ENCODE results near the gene CORT. TPM values are rescaled to one million over a fixed set of nuclear protein-coding genes. Genes with fewer than 3 reads are reported as not detected.

CORT gene
- total RNA-seq, 1 donor from 2014 or later: 0.26 TPM

GRCh38 chr1:10495952-10496351 is 46.1 kb downstream of the CORT start:
- no peaks in the 10 kb centered on the region for H3K27me3 ChIP-seq (ENCODE audit: control insufficient read depth, insufficient read depth, low read length)
- H3K4me3 ChIP-seq (ENCODE audit: low read depth, low read length): no peak overlapping the region
- FAIRE-seq: peak; percentile 98
- peak; percentile 99 for DNase-seq (ENCODE audit: low read depth)
- no peak for TF ChIP-seq CTCF (IDR thresholded peaks at IDR 0.05; ENCODE audit: insufficient read depth, low read length, severe bottlenecking)
- H3K36me3 ChIP-seq (ENCODE audit: control insufficient read depth, insufficient read depth, low read length): peaks cover 2% of the 10 kb centered on the region

GRCh38 chr1:10497109-10497508 is 47.3 kb downstream of the CORT start:
- H3K27me3 ChIP-seq (ENCODE audit: control insufficient read depth, insufficient read depth, low read length): no peaks in the 10 kb centered on the region
- no peak for TF ChIP-seq CTCF (IDR thresholded peaks at IDR 0.05; ENCODE audit: insufficient read depth, low read length, severe bottlenecking)
- DNase-seq (ENCODE audit: low read depth): no peak
- no peak overlapping the region for H3K4me3 ChIP-seq (ENCODE audit: low read depth, low read length)
- no peak for FAIRE-seq
- H3K36me3 ChIP-seq (ENCODE audit: control insufficient read depth, insufficient read depth, low read length): peaks cover 2% of the 10 kb centered on the region

- Histone ChIP-seq H3K27me3 (ENCODE audit: control insufficient read depth, insufficient read depth, low read length) (no peaks in the 10 kb centered on the region), H3K4me3 (ENCODE audit: low read depth, low read length) (no peak overlapping the region), H3K36me3 (ENCODE audit: control insufficient read depth, insufficient read depth, low read length) (peaks cover 2% of the 10 kb centered on the region)
- DNase-seq (ENCODE audit: low read depth) (no peak), FAIRE-seq (no peak)
- no peak for TF ChIP-seq CTCF (IDR thresholded peaks at IDR 0.05; ENCODE audit: insufficient read depth, low read length, severe bottlenecking)
These were observed 48.4 kb downstream of the CORT start for GRCh38 chr1:10498231-10498630.

Other genes starting within 250 kb of the CORT start
- gene KIF1B, start 239.5 kb upstream of the CORT start, total RNA-seq: 18.2 and 27.4 TPM in 2 replicates
- 52.4 and 74.5 TPM in 2 replicates for gene PGD, start 51.0 kb upstream of the CORT start, total RNA-seq
- gene CENPS, start 19.6 kb upstream of the CORT start, total RNA-seq: 8.4 and 9.7 TPM in 2 replicates
- gene DFFA, start 22.5 kb downstream of the CORT start, total RNA-seq: 46.7 and 55.5 TPM in 2 replicates
- 8.7 and 14.2 TPM in 2 replicates for gene PEX14, start 24.9 kb downstream of the CORT start, total RNA-seq

Measured in bronchial epithelial cell (primary cell).